Keratinocyte (primary cell): ENCODE data around the gene PSMG2. TPM values are rescaled to one million over a fixed set of nuclear protein-coding genes. Genes with fewer than 3 reads are reported as not detected.

Source experiments
- DNase-seq: peaks from one replicate; pipeline ENCODE4 v3.0.0-alpha.2; 2011; ENCODE audit warnings: low read depth, missing footprints, low spot score
- FAIRE-seq: peaks from 2 replicates; lab custom pipeline; 2011; peaks lifted over from hg19 to GRCh38; lab: Jason Lieb, UNC
- H2AFZ ChIP-seq: 2 replicates; pipeline ENCODE4 v1.6.0; 2012; ENCODE audit warnings: low read length, control low read depth, inconsistent platforms; ENCODE audit not compliant: control insufficient read depth
- H3K27ac ChIP-seq: 2 replicates; pipeline ENCODE4 v1.5.1; 2011; ENCODE audit warnings: low read length; ENCODE audit not compliant: control insufficient read depth, insufficient read depth
- H3K27me3 ChIP-seq: 3 replicates; pipeline ENCODE4 v1.6.0; 2011; ENCODE audit warnings: low read length; ENCODE audit not compliant: control insufficient read depth, insufficient read depth; ENCODE audit errors: extremely low read depth
- H3K36me3 ChIP-seq, 2 experiments: 2 replicates in 1 of 2; 3 replicates in 1 of 2; pipeline ENCODE4 v1.5.1; 2011; ENCODE audit warnings: low read length in 2 of 2, mild to moderate bottlenecking in 1 of 2; ENCODE audit not compliant: control insufficient read depth in 2 of 2, insufficient read depth in 2 of 2; ENCODE audit errors: extremely low read depth in 1 of 2
- H3K4me1 ChIP-seq: 3 replicates; pipeline ENCODE4 v1.5.1; 2011; ENCODE audit warnings: low read length; ENCODE audit not compliant: control insufficient read depth, insufficient read depth; ENCODE audit errors: extremely low read depth
- H3K4me2 ChIP-seq: 3 replicates; pipeline ENCODE4 v1.6.0; 2011; ENCODE audit warnings: low read depth, low read length; ENCODE audit not compliant: control insufficient read depth, insufficient read depth; ENCODE audit errors: extremely low read depth
- H3K4me3 ChIP-seq, 3 experiments: fragments of 200-600 bp in 1 of 3; sonication (generic) in 1 of 3; 2 replicates in 2 of 3; 3 replicates in 1 of 3; pipeline ENCODE4 v1.5.1; 2011 to 2016; ENCODE audit warnings: low read length in 3 of 3, mild to moderate bottlenecking in 3 of 3, control low read depth in 2 of 3, inconsistent platforms in 1 of 3, low read depth in 1 of 3, mixed read lengths in 1 of 3, mixed run types in 1 of 3, moderate library complexity in 1 of 3; ENCODE audit not compliant: control insufficient read depth in 2 of 3, insufficient read depth in 2 of 3; ENCODE audit errors: extremely low read depth in 1 of 3
- H3K79me2 ChIP-seq: 2 replicates; pipeline ENCODE4 v1.6.0; 2012; ENCODE audit warnings: low read length; ENCODE audit not compliant: control insufficient read depth, insufficient read depth
- H3K9ac ChIP-seq: 3 replicates; pipeline ENCODE4 v1.6.0; 2011; ENCODE audit warnings: low read length; ENCODE audit not compliant: control insufficient read depth, insufficient read depth; ENCODE audit errors: extremely low read depth
- H3K9me1 ChIP-seq: 3 replicates; pipeline ENCODE4 v1.6.0; 2011; ENCODE audit warnings: low read length; ENCODE audit not compliant: control insufficient read depth, insufficient read depth; ENCODE audit errors: extremely low read depth
- H3K9me3 ChIP-seq: 2 replicates; pipeline ENCODE4 v1.5.1; 2012; ENCODE audit warnings: low read depth, low read length; ENCODE audit not compliant: control insufficient read depth
- H4K20me1 ChIP-seq: 3 replicates; pipeline ENCODE4 v1.6.0; 2011; ENCODE audit warnings: low read length; ENCODE audit not compliant: control insufficient read depth, insufficient read depth; ENCODE audit errors: extremely low read depth
- EZH2 ChIP-seq: IDR thresholded peaks from one replicate; pipeline ENCODE4 v1.6.1; 2012; ENCODE audit warnings: inconsistent platforms, mild to moderate bottlenecking, low read length, moderate library complexity
- dilution Hi-C: fragments of 300-500 bp; cut with MboI; formaldehyde crosslinking; loops from one replicate; pipeline ENCODE4 v1.7.0; 2020; ENCODE audit warnings: low sequenced_read_pairs; ENCODE audit not compliant: extremely low pct_ligation_motif_present
- polyA plus RNA-seq, 5 experiments: library from polyadenylated mRNA; depleted of rRNA in 3 of 5; stranded (reverse) in 3 of 5; stranded (forward) in 1 of 5; unstranded in 1 of 5; fragments of >200 nt; gene quantifications; 1 replicate in 1 of 5; 2 replicates in 3 of 5; 3 replicates in 1 of 5; pipeline versions ENCODE4 v1.2.1 to v1.2.3, GENCODE V29; 2011 to 2012; ENCODE audit warnings: missing spikeins in 2 of 5, low read depth in 1 of 5, low replicate concordance in 1 of 5
- TF ChIP-seq, protein P1 (sequence below), 3 experiments: IDR thresholded peaks in 1 of 3; conservative IDR thresholded peaks in 1 of 3; optimal IDR thresholded peaks in 1 of 3; 2 replicates in 2 of 3; 3 replicates in 1 of 3; pipeline versions ENCODE3 to v1.5.1; 2011; ENCODE audit warnings: low read length in 3 of 3, mild to moderate bottlenecking in 3 of 3, moderate library complexity in 2 of 3, control low read depth in 1 of 3, inconsistent platforms in 1 of 3; ENCODE audit not compliant: insufficient read depth in 2 of 3; ENCODE audit errors: extremely low read depth in 1 of 3

The PSMG2 gene
- polyA plus RNA-seq, 1 donor (not counting 4 experiments of a cell fraction or from before 2014, with no cell fraction given), result 69.3 TPM

DNA sequence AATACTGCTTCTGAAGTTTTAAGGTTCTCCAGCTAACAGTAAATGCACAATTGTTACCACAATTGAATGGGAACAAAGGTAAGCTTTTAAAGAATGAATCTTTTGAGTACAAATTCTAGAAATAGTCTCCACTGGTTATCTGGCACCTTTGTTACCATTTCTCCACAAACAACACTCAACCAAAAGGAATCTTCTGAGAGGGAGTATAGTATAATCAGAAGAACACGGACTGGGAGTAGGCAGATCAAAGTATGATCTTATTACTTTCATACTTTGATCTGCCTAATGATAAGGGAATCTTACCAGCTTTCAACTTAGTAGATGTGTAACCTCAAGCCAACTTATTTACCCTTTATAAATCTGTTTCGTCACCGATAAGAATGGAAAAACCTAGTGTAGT, 1.7 kb upstream of the PSMG2 start:
- FAIRE-seq (no peak), DNase-seq (no peak)
- no peak overlapping the region for H2AFZ ChIP-seq
- H3K27ac ChIP-seq, result no peak overlapping the region
- H3K9ac ChIP-seq, result no peak overlapping the region
- TF ChIP-seq EZH2, result no peak
- TF ChIP-seq, protein P1, sequence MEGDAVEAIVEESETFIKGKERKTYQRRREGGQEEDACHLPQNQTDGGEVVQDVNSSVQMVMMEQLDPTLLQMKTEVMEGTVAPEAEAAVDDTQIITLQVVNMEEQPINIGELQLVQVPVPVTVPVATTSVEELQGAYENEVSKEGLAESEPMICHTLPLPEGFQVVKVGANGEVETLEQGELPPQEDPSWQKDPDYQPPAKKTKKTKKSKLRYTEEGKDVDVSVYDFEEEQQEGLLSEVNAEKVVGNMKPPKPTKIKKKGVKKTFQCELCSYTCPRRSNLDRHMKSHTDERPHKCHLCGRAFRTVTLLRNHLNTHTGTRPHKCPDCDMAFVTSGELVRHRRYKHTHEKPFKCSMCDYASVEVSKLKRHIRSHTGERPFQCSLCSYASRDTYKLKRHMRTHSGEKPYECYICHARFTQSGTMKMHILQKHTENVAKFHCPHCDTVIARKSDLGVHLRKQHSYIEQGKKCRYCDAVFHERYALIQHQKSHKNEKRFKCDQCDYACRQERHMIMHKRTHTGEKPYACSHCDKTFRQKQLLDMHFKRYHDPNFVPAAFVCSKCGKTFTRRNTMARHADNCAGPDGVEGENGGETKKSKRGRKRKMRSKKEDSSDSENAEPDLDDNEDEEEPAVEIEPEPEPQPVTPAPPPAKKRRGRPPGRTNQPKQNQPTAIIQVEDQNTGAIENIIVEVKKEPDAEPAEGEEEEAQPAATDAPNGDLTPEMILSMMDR (optimal IDR thresholded peaks at IDR 0.05 in 1 of 3, IDR thresholded peaks at IDR 0.05 in 1 of 3, conservative IDR thresholded peaks at IDR 0.05 in 1 of 3; ENCODE audit: extremely low read depth in 1 of 3, insufficient read depth in 2 of 3, low read length in 3 of 3), result no peak
- H4K20me1 ChIP-seq, result no peaks in the 10 kb centered on the region
- H3K4me1 ChIP-seq, result peaks cover 26% of the 10 kb centered on the region
- H3K79me2 ChIP-seq, result peaks cover 44% of the 10 kb centered on the region
- H3K36me3 ChIP-seq, result peaks cover 0 to 2% of the 10 kb centered on the region in 2 experiments
- dilution Hi-C loops, result no loop called here
- no peaks in the 10 kb centered on the region for H3K27me3 ChIP-seq
- H3K9me3 ChIP-seq, result no peaks in the 10 kb centered on the region
- H3K4me2 ChIP-seq, result peak overlapping the region; percentile 82
- H3K9me1 ChIP-seq, result peaks cover 2% of the 10 kb centered on the region
- H3K4me3 ChIP-seq, result peak overlapping the region; percentile 69 to 97 (median 90)

DNA sequence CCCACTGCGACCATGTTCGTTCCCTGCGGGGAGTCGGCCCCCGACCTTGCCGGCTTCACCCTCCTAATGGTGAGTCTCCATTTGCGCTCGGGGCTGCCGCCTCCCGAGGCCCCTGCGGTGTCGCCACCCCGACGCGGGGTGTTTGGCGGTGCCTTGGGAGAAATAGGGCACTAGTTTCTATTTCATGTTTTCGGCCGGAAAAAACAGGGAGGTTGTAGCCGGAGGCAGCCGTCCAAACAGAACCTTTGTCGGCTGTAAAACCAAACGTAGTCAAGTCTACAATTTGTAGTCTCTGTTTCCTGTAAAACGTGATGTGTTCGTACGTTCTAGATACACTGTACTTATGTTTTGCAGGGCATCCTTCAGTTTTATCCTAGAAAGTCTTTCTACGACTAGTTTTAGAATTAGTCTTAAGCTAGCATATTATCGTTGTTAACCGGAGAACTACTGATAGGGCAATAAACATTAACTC, 290 bp downstream of the PSMG2 start:
- peak overlapping the region; percentile 99 for H3K9ac ChIP-seq
- FAIRE-seq, result no peak
- H3K4me1 ChIP-seq, result peaks cover 26% of the 10 kb centered on the region
- peak overlapping the region; percentile 96 for H2AFZ ChIP-seq
- H3K27me3 ChIP-seq, result no peaks in the 10 kb centered on the region
- H3K9me1 ChIP-seq, result peaks cover 2% of the 10 kb centered on the region
- no peaks in the 10 kb centered on the region for H4K20me1 ChIP-seq
- DNase-seq, result no peak
- peaks cover 49% of the 10 kb centered on the region for H3K79me2 ChIP-seq
- peak overlapping the region; percentile 84 for H3K4me2 ChIP-seq
- H3K27ac ChIP-seq, result peak overlapping the region; percentile 97
- peak overlapping the region; percentile 69 to 97 (median 90) for H3K4me3 ChIP-seq
- dilution Hi-C loops, result no loop called here
- H3K9me3 ChIP-seq, result no peaks in the 10 kb centered on the region
- H3K36me3 ChIP-seq, result peaks cover 6 to 10% of the 10 kb centered on the region in 2 experiments
- TF ChIP-seq, protein P1 (optimal IDR thresholded peaks at IDR 0.05 in 1 of 3, IDR thresholded peaks at IDR 0.05 in 1 of 3, conservative IDR thresholded peaks at IDR 0.05 in 1 of 3; ENCODE audit: extremely low read depth in 1 of 3, insufficient read depth in 2 of 3, low read length in 3 of 3), result no peak
- TF ChIP-seq EZH2, result no peak
